Measurements from ENCODE around the gene LRRK2. TPM values are rescaled to one million over a fixed set of nuclear protein-coding genes. Genes with fewer than 3 reads are reported as not detected.
"Not testable (repeated sequence)": the region's sequence is repeated elsewhere in the genome, so short reads cannot be mapped to it uniquely, and the experiment has no call there.

LRRK2 gene
- total and polyA plus RNA-seq, 8 donors, result 2.9 to 28.1 (median 4.6) TPM

GRCh38 chr12:40241741-40242140, 16.9 kb downstream of the LRRK2 start:
- Histone ChIP-seq H3K4me3 (no peak overlapping the region), H3K4me1 (no peaks in the 10 kb centered on the region), H3K27ac (no peak overlapping the region), H3K36me3 (peaks cover 0 to 8% (median 3%) of the 10 kb centered on the region in 4 donors), H3K9me3 (no peaks in the 10 kb centered on the region), H3K27me3 (no peaks in the 10 kb centered on the region)
- intact Hi-C loops (cut with DNase I; ENCODE audit: low total_unique reads), result no loop called here
- TF ChIP-seq POLR2AphosphoS5 (IDR thresholded peaks at IDR 0.05) (no peak), POLR2A (IDR thresholded peaks at IDR 0.05) (no peak), CTCF (IDR thresholded peaks at IDR 0.05) (no peak), EP300 (IDR thresholded peaks at IDR 0.05) (no peak)
- no peak for DNase-seq
- 42 to 63% (median 59%) methylated on average over 1 of the region's 1 CpG for WGBS, 5 donors

DNA sequence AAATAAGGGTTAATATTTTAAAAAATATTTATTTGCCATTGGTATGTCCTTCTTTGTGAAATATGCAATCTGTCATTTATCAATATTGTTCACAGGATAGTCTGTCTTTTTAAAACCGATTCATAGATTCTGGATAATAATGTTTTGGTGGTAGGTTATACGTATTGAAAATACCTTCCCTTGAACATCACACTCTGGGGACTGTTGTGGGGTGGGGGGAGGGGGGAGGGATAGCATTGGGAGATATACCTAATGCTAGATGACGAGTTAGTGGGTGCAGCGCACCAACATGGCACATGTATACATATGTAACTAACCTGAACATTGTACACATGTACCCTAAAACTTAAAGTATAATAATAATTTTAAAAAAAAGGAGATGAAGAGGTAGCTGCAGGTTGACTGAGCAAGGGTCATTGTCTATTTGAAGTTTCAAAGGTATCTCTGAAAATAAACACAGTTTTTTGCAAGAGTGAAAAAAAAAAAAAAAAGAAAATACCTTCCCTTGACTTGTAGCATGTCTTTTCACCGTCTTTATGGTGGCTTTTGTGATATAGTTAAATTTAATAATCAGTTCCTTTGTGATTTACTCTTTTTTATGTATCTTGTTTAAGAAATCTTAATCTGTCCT, 19.8 kb downstream of the LRRK2 start:
- H3K27ac ChIP-seq; H3K27me3 ChIP-seq; intact Hi-C loops (cut with DNase I; ENCODE audit: low total_unique reads); H3K4me3 ChIP-seq; H3K9me3 ChIP-seq; H3K36me3 ChIP-seq; H3K4me1 ChIP-seq; DNase-seq: not testable (repeated sequence)
- 74 to 87% (median 84%) methylated on average over 5 of the region's 5 CpGs for WGBS, 5 donors

DNA sequence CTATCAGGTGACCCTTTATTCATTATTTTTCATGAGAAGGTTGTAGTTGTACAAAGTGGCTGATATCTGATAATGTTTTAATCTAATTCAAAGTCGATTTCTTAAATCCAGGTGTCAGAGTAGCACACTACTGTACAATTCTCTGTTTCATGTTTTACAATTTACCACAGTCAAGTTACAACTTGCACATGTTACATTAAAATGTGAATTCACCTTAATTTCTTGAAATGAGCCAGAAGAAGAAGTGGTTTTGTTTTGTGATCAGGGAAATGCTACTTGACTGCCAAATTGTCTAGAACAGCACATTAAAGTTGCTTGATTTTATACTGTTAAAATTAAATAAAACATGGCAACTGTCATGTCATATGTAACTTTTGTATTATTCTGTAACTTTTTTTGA, 23.2 kb downstream of the LRRK2 start:
- H3K36me3 ChIP-seq, result peaks cover 0 to 30% (median 14%) of the 10 kb centered on the region in 4 donors
- no peak overlapping the region for H3K27ac ChIP-seq
- H3K4me3 ChIP-seq, result no peak overlapping the region
- no peak for DNase-seq
- no peaks in the 10 kb centered on the region for H3K27me3 ChIP-seq
- H3K9me3 ChIP-seq, result peaks cover 0 to 4% (median 0%) of the 10 kb centered on the region in 4 donors
- TF ChIP-seq POLR2AphosphoS5 (IDR thresholded peaks at IDR 0.05) (no peak), CTCF (IDR thresholded peaks at IDR 0.05) (no peak), EP300 (IDR thresholded peaks at IDR 0.05) (no peak), POLR2A (IDR thresholded peaks at IDR 0.05) (no peak)
- no peaks in the 10 kb centered on the region for H3K4me1 ChIP-seq
- WGBS, 5 donors, result 42 to 72% (median 63%) methylated on average over 1 of the region's 1 CpG
- intact Hi-C loops (cut with DNase I; ENCODE audit: low total_unique reads), result no loop called here

DNA sequence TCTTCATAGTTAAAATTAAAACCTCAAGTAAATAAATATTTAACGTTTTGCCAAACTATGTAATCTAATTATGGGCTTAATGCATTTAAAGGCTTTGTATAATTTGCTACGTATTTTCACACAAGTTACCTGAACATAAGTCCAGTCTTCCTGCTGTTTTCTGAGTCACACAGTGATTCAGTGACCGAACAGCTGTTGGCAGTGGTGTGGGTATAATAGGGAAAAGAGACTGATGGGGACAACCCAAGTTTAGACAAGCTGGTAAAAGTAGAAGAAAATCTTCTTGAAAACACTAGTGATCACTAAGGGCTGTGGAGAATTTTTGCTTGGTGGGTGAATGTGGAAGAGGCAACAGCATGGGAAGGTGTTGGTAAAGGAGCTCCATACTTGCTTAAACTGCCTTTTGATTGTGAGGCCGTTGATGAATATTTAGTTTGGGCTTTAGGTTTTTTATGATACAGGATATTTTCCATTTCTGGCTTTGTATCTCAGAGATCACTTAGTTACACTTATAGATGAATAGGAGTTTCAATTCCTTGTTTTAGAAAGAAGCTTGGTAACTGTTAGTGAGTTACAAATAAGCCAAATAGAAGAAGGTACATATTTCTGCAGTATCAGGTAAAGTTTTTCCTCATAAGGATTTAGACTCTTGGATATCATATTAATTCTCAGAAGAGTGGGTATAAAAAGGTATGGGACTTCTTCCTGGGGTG, 23.9 kb downstream of the LRRK2 start:
- Histone ChIP-seq H3K9me3 (peaks cover 0 to 4% (median 0%) of the 10 kb centered on the region in 4 donors), H3K27ac (no peak overlapping the region), H3K4me3 (no peak overlapping the region), H3K36me3 (peaks cover 0 to 37% (median 16%) of the 10 kb centered on the region in 4 donors), H3K27me3 (no peaks in the 10 kb centered on the region), H3K4me1 (no peaks in the 10 kb centered on the region)
- intact Hi-C loops (cut with DNase I; ENCODE audit: low total_unique reads), result no loop called here
- 66 to 71% (median 68%) methylated on average over 4 of the region's 4 CpGs for WGBS, 5 donors
- TF ChIP-seq EP300 (IDR thresholded peaks at IDR 0.05) (no peak), POLR2A (IDR thresholded peaks at IDR 0.05) (no peak), CTCF (IDR thresholded peaks at IDR 0.05) (no peak), POLR2AphosphoS5 (IDR thresholded peaks at IDR 0.05) (no peak)
- no peak for DNase-seq

GRCh38 chr12:40250652-40251051, 25.9 kb downstream of the LRRK2 start:
- H3K4me1 ChIP-seq; H3K9me3 ChIP-seq; H3K4me3 ChIP-seq; H3K27me3 ChIP-seq; DNase-seq; H3K27ac ChIP-seq; intact Hi-C loops (cut with DNase I; ENCODE audit: low total_unique reads): not testable (repeated sequence)
- H3K36me3 ChIP-seq, result peaks cover 0 to 51% (median 25%) of the 10 kb centered on the region in 4 donors
- 78 to 95% (median 94%) methylated on average over 3 of the region's 3 CpGs for WGBS, 5 donors

Measured in stomach (tissue), 9 donors.